NCI-H187 treated with DMSO at 0.1 percent for 48 hours (cell line): Measurements from ENCODE around the gene RARRES1.

Experiments
- DNase-seq: peaks from one replicate; lab custom pipeline; 2025; lab: John Stamatoyannopoulos, UW

RARRES1 gene

DNA sequence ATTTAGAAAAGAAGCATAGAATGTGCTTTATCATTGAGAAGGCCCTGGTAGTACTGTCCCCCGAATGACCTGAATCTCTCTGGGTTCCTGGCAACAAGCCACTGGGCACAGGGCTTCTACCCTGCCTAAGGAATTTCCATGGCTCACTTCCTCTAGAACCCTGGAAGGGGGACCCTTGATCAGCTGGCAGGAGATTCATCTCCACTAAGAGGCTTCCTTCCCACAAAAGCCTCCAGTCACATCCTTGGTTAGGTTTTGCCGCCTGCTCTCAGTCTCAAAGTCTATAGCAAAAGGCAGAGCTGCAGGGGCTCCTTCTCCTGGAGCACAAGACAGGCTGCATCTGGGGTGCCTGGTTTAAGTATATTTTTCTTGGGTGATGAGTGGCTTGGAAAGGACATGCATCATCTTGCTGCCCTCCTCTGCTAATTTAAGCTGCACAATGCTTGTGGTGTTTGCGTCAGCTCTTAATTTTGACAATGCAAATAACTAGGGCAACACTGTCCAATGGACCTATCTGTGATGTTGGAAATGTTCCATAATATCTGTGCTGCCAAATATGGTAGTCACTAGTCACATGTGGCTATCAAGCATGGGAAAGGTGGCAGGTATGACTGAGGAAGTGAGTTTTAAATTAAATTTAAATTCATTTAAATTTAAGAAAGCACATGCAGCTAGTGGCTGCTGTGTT, 33.4 kb upstream of the RARRES1 start:
- no peak for DNase-seq

DNA sequence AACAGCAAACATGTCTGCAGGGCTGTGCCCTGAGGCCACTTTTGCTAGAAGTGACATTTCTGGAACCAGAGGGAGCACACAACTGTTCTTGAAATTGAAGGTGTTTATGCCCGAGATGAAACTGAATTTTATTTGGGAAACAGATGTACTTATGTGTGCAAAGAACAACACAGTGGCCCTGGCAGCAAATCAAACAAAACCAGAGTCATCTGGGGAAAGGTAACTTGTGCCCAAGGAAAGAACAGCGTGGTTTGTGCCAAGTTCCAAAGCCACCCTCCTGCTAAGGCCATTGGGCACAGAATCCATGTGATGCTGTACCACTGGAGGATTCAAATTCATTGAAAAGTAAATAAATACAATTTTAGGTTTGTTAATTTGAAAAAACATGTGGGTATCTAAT, 31.2 kb upstream of the RARRES1 start:
- no peak for DNase-seq

DNA sequence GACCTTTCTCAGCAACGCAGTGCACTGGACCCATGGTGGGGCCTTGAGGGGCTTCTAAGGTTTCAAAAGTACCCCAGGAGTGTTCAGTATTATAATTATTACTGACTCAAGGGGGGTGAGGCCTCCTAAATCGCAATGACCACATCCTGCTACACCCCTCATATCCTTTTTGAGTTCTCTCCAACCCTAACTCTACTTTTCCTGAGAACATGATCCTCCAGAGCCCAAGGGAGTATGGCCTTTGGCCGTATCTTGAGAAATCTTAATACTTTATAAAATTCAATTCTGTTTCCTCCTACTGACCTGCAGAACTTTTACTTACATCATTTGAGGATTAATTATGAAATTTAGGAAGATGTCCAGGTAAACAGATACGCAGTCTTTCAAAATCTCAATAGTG, 30.4 kb upstream of the RARRES1 start:
- DNase-seq = no peak

DNA sequence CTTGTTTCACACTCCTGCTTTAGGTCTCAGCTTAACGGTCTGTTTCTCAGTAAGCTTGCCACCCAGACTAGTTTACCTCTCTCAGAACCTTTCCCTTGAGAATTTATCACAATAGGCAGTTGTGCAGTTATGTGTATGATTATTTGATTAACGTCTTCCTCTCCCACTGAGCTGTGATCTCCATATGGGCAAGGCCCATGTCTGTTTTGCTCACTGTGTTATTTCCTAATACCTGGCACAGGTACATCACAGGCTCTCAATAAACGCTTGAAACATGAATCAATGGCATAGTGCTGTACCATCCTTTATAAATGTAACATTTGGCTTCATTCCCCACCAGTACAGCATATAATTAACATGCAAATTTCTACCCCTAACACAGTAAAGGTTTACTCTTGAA, 29.1 kb upstream of the RARRES1 start:
- DNase-seq = no peak

DNA sequence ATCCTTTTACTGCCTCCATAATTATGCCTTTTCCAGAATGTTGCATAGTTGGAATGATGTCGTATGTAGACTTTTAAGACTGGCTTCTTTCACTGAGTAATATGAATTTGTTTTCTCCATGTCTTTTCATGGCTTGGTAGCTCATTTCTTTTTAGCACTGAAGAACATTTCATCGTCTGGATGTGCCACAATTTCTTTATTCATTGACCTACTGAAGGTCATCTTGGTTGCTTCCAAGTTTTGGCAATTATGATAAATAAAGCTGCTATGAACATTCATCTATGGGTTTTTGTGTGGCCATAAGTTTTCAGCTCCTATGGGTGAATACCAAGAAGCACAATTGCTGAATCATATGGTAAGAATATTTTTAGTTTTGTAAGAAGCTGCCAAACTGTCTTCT, 23.2 kb upstream of the RARRES1 start:
- no peak for DNase-seq

DNA sequence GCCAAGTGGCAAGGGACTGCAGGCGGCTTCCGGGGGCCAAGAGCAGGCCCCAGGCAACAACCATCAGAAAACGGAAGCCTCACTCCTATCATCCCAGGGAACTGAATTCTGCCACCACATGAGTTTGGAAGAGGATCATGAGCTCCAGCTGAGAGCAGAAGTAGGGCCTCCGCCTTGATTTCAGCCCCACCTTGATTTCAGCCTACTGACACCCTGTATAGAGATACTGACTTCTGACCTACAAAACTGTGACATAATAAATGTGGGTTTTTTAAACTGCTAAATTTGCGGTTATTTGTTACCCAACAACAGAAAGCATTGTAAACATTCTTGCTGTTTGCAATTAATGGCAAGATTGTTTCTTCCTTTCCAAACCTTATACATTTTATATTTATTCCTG, 21.6 kb upstream of the RARRES1 start:
- DNase-seq = no peak

DNA sequence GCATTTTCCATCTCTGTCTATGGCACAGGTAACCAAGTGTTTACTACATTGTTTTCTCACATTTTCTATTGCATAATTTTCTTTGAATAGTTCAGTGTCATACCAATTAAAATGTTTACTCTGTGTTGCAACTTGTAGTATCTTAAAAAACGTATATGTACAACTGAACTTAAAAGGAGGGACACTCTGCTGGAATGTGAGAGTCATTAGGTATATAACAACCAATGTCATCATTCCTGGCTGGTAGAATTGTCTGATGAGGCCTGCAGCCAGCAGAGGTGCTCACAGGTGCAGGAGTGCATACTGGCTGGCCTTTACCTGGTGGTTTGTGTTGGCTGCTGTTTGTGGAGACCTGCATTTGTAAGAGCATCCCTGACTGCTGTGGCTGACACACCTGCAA, 19.1 kb upstream of the RARRES1 start:
- no peak for DNase-seq

DNA sequence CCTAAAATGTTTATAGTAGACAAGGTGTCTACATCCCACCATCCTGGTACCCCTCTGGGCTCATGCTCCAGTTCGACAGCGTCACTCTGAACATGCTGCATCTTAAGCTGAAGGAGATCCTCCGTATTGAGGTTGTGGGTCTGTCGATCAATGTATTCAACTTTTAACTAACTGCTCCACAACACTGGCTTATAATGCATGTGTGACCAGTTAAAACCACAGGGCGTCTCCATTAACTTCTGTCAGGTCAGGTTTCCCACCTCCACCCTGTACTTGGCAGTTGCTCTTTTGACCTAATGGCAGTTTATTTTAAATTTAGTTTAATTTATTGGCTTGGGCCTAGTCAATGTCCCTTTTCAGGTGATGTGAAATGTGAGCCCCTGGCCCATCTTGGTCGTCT, 17.8 kb upstream of the RARRES1 start:
- no peak for DNase-seq

DNA sequence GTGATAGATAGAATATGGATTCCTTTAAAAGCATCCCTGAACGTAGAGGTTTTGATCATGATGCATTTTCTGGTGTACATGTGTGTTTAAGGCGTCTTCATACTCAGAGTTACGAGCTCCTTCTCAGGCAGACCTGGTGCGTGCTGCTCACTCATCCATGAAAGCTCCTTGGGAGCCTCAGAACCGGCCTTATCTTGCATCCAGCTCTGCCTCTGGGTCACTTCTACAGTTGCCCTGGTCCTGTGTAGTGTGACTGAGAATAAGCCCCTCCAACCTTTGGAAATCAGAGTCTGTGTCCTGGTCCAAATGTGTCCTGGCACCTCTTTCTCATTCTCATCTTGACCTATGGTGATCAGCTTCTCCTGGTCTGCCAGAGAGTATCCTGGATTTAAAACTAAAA, 17.3 kb upstream of the RARRES1 start:
- DNase-seq = no peak

DNA sequence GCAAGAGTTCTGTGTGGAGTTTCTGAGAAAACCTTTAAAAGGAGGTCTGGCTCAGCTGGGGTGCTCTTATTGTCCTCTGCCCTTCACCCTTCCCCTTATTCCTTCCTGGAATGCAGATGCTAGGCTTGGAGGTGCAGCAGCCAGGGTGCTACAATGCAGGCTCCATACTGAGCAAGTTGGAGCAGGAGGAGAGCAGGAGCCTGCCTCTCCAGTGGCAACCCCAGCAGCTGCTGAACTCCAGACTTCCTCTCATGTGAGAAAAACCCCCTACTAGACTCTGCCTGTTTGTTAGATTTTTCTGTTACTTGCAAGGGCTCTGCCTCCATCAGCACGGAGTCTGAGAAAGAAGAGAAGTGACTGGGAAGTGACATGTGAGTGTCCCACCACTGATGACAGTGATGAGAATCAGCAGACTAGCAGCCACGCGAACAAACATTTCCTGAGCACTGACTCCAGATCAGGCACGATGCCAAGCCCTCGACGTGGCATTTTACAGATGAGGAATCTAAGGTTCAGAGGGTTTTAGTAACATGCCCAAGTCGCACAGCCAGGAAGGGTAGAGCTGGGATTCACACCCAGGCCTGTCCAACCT, 16.1 kb upstream of the RARRES1 start:
- no peak for DNase-seq

DNA sequence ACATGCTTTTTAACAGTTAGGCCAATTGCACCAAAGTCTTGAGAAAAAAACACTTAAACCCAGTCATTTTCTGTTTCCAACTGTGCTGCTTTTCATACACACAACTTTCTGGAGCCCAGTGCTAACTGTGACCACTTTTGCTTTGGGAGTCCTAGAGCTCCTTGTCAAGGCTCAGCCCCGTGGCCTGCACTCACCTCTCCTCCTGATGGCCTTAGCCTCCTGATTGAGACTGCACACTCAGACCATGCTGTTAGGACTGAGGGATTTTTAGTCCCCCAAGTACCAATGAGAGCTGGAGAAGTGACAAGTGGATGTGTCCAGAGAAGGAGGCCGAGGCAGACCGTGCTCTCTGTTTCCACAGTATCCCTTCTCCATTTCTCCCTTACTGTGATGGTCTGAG, 15.2 kb upstream of the RARRES1 start:
- DNase-seq = no peak

DNA sequence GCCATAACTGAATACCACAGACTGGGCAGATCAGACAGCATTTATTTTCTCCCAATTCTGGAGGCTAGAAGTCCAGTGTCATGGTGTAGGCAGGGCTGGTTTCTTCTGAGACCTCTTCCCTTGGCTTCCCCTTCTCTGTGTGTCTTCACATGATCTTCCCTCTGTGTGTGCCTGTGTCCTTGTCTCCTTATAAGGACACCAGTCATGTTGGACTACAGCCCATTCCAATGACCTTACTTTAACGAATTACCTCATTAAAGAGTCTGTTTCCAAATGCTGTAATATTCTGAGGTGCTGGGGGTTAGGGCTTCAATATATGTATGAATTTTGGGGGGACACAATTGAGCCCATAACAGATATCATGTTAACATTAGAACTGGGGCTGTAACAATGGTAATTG, 13.3 kb upstream of the RARRES1 start:
- DNase-seq = no peak

DNA sequence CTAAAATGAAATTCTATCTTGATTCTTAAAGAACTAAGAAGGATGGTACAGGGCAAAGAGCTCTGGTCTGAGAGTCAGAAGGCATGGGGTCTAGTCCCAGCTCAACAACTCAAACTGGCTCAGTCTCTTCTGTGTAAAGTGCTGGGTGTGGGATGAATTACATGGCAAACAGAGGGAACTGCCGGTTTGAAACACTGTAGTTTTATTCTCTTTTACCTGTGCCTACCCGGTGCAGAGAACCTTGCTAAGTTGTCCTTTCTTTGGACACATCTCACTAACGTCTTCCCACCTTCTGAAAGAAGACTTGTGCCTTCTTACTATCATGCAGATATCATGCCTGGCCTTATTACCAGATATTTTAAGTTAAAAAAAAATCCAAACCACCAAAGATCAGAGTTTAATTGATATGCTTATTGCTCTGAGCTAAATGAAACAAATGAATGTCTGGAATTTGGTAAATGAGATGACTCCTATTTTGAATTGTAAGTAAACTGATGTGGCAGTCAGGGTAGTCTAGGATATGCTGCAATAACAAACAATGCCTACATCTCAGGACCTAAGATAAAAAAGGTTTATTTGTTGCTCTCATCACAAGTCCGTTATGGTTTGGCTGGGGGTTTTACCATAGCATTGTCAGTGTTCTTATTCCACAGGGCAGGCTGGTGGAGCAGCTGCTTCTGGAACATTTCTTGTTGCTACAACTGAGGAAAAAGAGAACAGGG, 12.5 kb upstream of the RARRES1 start:
- no peak for DNase-seq

DNA sequence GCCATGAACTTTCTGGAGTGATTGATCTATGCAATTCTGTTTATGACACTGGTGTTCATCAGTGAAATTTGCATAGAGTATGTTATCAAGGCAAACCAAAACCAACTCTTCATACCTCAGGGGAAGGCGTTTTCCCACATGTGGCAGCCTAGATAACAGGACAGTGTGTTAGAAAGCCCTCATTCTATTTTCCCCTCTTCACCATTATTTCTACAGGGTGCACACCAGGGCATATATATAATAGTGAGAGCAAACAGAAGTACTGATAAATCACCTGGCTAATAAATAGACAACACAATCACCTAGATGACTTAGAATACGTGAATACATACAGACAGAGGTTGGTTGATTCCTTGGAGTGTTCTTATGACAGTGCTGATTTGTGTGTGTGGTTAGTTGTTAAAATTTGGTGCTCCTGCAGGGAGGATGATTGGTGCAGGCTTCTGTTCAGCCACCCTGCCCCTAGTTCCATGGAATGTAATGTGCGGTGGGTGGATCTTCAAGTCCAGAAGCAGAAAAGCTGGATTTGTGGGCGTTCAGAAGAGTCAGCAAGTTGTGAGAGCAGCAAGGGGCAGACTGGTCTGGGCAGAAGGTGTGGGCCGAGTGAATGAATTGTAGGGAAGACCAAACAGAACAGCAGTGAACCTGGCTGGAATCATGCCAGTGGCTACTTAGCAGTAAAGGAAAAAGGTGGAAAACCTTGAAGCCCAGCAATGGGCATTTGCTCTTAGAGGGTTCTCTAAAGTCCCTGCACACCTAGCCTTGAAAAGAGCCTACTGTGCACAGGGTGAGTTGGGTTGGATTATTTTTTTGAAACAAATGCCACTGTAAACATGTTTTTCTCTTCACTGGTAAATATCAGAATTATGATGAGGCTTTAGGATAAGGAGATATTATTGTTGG, 11.7 kb upstream of the RARRES1 start:
- DNase-seq = no peak

DNA sequence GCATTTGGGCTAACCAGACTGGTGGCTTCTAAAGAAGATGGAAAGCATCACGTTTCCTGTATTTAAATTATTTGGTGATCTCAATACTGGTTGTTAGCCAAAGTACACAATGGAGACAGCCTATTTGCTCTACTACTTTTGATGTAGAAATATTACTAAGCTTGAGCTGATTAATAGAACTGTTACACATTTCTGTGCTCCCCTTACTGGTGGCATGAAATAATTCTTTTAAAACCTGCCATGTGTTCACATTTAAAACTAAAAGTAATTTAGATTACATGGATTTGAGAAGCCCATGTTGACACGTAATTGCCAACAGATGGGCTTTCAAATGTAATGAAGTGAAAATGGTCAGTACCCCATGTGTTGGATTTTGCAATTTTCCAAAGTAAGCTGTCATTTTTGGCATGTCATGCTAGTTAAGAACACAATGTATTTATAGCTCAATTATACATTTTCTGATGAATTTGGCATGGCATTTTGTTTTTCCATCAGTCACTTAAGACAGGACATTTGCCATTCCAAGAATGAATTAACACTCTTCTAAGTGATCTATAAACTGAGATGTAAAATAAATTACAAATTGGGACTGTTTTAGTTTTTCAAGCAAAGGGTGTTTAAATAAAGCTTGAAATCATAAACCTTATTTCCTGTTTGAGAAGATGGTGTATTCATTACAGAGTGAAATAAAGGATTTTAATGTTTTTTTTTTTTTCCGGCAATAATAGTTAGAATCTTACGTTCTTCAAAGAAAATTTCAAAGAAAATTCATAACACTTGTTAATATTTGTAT, 10.8 kb upstream of the RARRES1 start:
- no peak for DNase-seq

DNA sequence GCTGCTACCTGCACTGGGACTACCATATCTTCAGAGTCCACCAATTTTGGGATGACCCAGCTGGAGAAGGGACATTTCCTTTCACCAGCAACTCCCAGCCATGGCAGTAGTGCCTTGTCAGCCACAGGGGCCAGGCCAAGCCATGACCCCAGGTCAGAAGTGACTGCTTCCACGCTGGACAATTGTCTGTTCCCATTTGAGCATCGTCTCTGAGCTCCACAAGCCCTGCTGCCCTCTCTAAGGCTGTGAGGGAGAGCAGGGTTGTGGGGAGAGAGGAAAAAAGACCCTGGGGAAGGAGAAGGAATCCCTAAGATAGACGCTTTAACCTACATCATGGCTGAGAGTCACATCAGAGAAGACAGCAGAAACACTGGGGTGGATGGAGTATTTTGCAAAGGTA, 7.4 kb upstream of the RARRES1 start:
- DNase-seq = no peak

DNA sequence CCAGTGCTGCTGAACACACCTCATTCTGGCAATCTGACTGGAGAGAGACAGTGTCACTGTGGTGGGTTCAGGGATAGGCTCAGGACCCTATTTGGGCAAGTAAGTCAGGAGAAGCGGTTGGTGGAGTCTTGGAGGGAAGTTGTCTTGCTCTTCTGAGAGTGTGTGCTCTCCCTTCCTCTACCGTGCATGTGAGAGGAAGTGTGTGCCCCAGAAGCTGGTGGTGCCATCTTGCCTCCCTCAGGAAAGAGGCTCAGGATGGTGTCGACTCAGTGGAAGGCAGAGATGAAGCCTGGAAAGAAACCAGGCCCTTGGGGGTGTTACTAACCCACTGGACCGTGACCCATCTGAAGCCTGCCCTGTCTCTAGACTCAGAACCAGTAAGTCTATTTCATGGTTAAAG, 6.8 kb upstream of the RARRES1 start:
- no peak for DNase-seq

DNA sequence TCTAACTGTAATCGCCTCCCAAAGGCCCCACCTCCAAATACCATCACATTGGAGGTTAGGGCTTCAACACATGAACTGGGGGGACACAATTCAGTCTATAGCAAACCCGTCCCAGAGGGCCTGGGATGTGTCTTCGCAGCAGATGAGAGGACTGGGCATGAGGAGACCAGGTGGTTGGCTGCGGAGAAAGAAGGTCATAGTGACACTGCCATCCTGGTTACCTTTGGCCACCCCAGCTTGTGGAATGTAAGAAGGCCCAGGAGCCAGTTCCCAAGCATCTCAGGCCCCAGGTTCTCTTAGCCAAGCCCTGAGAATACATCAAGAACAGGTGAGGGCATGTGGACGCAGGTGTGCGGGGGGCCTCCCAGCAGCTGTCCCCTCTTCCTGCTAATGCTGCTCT, 6.4 kb upstream of the RARRES1 start:
- no peak for DNase-seq

DNA sequence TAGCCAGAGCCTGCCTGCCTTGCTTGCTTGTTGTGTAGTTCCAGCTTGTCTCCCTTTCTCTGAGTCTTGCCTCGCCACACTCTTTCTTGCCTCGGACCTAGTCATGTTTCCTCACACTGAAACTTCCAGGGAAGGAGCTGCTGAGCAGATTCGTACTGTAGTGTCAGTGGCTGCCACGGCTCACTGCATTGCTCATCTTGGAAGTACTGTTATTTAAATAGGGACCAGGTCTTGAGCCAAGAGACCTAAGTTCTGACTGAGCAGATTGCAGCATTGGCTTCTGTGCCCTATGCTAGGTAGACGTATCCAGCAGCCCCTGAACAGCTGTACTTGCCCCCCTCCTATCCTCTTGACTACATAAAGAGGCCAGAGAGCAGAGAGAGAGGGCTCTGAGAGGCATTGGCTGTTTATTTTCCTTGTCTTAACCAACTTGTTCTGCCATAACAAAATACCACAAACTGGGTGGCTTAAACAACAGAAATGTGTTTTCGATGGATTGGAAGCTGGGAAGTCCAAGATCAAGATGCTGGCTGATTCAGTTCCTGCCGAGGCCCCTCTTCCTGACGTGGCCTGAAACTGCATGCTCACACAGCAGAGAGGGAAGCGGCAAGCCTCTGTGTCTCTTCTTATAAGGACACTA, 5.8 kb upstream of the RARRES1 start:
- no peak for DNase-seq

DNA sequence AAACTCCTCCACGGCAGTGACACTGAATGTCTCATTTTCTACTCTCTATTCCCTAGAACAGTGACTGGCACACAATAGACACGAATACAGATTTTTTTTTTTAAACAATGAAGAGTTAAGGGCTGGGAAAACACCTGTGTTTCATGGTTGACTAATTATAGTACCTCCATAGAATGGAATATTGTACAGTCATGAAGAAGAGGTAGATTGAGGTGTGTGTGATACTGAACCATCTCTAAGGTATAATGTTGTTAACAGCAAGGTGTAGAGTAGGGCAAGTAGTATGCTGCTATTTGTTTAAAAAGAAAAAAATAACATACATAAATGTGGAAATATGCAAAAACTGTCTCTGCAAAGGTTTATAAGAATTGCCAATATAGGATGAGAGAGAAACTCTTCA, 5.2 kb upstream of the RARRES1 start:
- no peak for DNase-seq

DNA sequence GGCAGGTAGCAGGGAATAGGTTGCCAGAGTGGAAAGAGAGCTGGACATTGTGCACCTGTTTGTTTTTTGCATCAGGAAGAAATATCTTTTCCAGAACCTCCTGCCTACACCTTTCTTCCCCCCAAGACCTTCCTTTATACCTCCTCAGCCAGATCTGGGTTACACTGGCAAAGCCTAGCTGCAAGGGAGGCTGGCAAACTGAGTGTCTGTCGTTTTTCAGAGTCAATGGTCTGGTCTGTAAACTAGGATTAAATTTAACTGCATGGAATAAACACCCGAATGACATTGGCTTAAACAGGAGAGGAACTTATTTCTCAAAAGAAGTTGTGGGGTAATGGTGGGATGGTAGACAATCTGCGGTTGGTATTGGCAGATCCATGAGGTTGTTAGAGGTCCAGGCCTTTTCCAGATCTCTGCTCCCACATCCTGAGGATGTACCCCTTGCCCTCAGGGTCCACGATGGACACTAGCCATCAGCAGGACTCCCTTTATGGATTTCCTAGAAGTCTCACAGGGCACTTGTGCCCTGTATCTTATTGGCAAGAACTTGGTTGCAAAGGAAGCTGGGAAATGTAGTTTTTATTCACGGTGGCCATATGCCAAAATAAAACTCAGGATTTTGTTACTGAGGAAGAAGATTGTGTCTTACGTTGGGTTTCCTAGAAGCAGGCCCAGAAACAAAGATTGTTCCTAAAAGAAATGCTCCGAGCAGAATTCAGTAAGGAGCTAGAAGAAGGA, 3.2 kb upstream of the RARRES1 start:
- DNase-seq = no peak
